H1 (cell line): ENCODE data around the gene TMEM150B. TPM values are rescaled to one million over a fixed set of nuclear protein-coding genes. Genes with fewer than 3 reads are reported as not detected.

ENCODE experiments used
- CTCF ChIA-PET: fragments of 300-600 bp; sonication (Branson Sonifier 250); formaldehyde crosslinking; loops from one replicate; lab custom pipeline; 2021; ENCODE audit not compliant: partially characterized antibody; lab: Charles Lee
- POLR2A ChIA-PET: fragments of 300-600 bp; sonication (Branson Sonifier 250); formaldehyde crosslinking; loops from one replicate; lab custom pipeline; 2021; ENCODE audit warnings: inconsistent platforms; ENCODE audit not compliant: partially characterized antibody; lab: Charles Lee
- DNase-seq, 2 experiments: peaks; one replicate each; pipeline versions ENCODE4 v3.0.0 to v3.0.0-alpha.2; 2010 to 2022; ENCODE audit warnings: low spot score in 2 of 2, low read depth in 1 of 2, mixed read lengths in 1 of 2
- FAIRE-seq: peaks from 2 replicates; lab custom pipeline; 2011; peaks lifted over from hg19 to GRCh38; lab: Jason Lieb, UNC
- H2AFZ ChIP-seq: 2 replicates; pipeline ENCODE4 v1.8.1; 2012; ENCODE audit warnings: low read length, inconsistent platforms
- H2AK5ac ChIP-seq: 2 replicates; pipeline ENCODE4 v1.6.1; 2013; ENCODE audit warnings: low read depth, low read length
- H2BK120ac ChIP-seq: replicated peaks from 2 replicates; pipeline ENCODE3; 2013; ENCODE audit warnings: low read depth, low read length, inconsistent platforms
- H2BK12ac ChIP-seq: 2 replicates; pipeline ENCODE4 v1.6.1; 2013; ENCODE audit warnings: low read depth, low read length
- H2BK15ac ChIP-seq: 2 replicates; pipeline ENCODE4 v1.6.1; 2013; ENCODE audit warnings: low read length
- H2BK20ac ChIP-seq: 2 replicates; pipeline ENCODE4 v1.6.1; 2013; ENCODE audit warnings: low read length
- H2BK5ac ChIP-seq: 2 replicates; pipeline ENCODE4 v1.6.1; 2013; ENCODE audit warnings: low read depth, low read length
- H3K14ac ChIP-seq: 2 replicates; pipeline ENCODE4 v1.6.1; 2013; ENCODE audit warnings: inconsistent platforms; ENCODE audit not compliant: insufficient read length
- H3K18ac ChIP-seq: 2 replicates; pipeline ENCODE4 v1.6.1; 2013; ENCODE audit warnings: low read length; ENCODE audit errors: extremely low read depth
- H3K23ac ChIP-seq: 2 replicates; pipeline ENCODE4 v1.6.1; 2013; ENCODE audit warnings: inconsistent platforms; ENCODE audit not compliant: insufficient read length
- H3K23me2 ChIP-seq: 2 replicates; pipeline ENCODE4 v1.6.1; 2013; ENCODE audit warnings: low read depth, low read length
- H3K27ac ChIP-seq: 2 replicates; pipeline ENCODE4 v1.6.1; 2011; ENCODE audit warnings: low read depth, low read length, inconsistent platforms
- H3K27me3 ChIP-seq, 4 experiments: replicated peaks in 1 of 4; 1 replicate in 1 of 4; 2 replicates in 3 of 4; pipeline versions ENCODE4 v1.6.1 to v1.8.1; 2011 to 2013; ENCODE audit warnings: low read length in 3 of 4, mild to moderate bottlenecking in 3 of 4, inconsistent platforms in 2 of 4, mixed read lengths in 2 of 4, moderate library complexity in 1 of 4; ENCODE audit not compliant: control insufficient read depth in 3 of 4, insufficient read depth in 3 of 4; ENCODE audit errors: extremely low read depth in 1 of 4
- H3K36me3 ChIP-seq, 4 experiments: 2 replicates each; pipeline versions ENCODE4 v1.6.1 to v1.8.1; 2011 to 2013; ENCODE audit warnings: mild to moderate bottlenecking in 4 of 4, low read length in 3 of 4, moderate library complexity in 2 of 4, control low read depth in 1 of 4, inconsistent platforms in 1 of 4; ENCODE audit not compliant: insufficient read depth in 4 of 4, control insufficient read depth in 2 of 4
- H3K4ac ChIP-seq: replicated peaks from 2 replicates; pipeline ENCODE3; 2013; ENCODE audit warnings: low read length, low read depth, mixed read lengths, inconsistent platforms; ENCODE audit not compliant: insufficient read length
- H3K4me1 ChIP-seq, 4 experiments: replicated peaks in 1 of 4; 1 replicate in 1 of 4; 2 replicates in 3 of 4; pipeline versions ENCODE4 v1.6.1 to v1.8.1; 2011 to 2013; ENCODE audit warnings: low read length in 3 of 4, inconsistent platforms in 2 of 4, mixed read lengths in 1 of 4; ENCODE audit not compliant: insufficient read depth in 4 of 4, control insufficient read depth in 3 of 4
- H3K4me2 ChIP-seq, 2 experiments: 2 replicates each; pipeline versions ENCODE4 v1.6.1 to v1.8.1; 2011 to 2013; ENCODE audit warnings: low read depth in 2 of 2, low read length in 2 of 2, control low read depth in 1 of 2, inconsistent platforms in 1 of 2, mild to moderate bottlenecking in 1 of 2; ENCODE audit not compliant: insufficient read depth in 1 of 2
- H3K4me3 ChIP-seq, 4 experiments: fragments of 200-600, 300-600 bp in 1 of 4; sonication (generic), shearing (Covaris generic), sonication (Bioruptor Twin) in 1 of 4; 2 replicates each; pipeline versions ENCODE4 v1.5.1 to v1.8.1; 2011 to 2016; ENCODE audit warnings: low read length in 4 of 4, low read depth in 3 of 4, control low read depth in 2 of 4, inconsistent platforms in 2 of 4, mild to moderate bottlenecking in 2 of 4, mixed read lengths in 1 of 4, moderate library complexity in 1 of 4; ENCODE audit not compliant: insufficient read depth in 2 of 4; ENCODE audit errors: extremely low read depth in 1 of 4
- H3K56ac ChIP-seq: replicated peaks from 2 replicates; pipeline ENCODE3; 2013; ENCODE audit warnings: low read depth, mild to moderate bottlenecking, mixed read lengths, low read length, inconsistent platforms; ENCODE audit not compliant: insufficient read length
- H3K79me1 ChIP-seq: 2 replicates; pipeline ENCODE4 v1.6.1; 2013; ENCODE audit warnings: low read depth, low read length, control low read depth
- H3K79me2 ChIP-seq, 2 experiments: 2 replicates each; pipeline versions ENCODE4 v1.6.1 to v1.8.1; 2012 to 2013; ENCODE audit warnings: low read length in 2 of 2, mild to moderate bottlenecking in 2 of 2, inconsistent platforms in 1 of 2; ENCODE audit not compliant: insufficient read depth in 2 of 2, control insufficient read depth in 1 of 2
- H3K9ac ChIP-seq, 4 experiments: replicated peaks in 1 of 4; 1 replicate in 1 of 4; 2 replicates in 3 of 4; pipeline versions ENCODE4 v1.6.1 to v1.8.1; 2011 to 2013; ENCODE audit warnings: low read depth in 3 of 4, low read length in 3 of 4, control low read depth in 2 of 4, mild to moderate bottlenecking in 2 of 4, moderate library complexity in 2 of 4, inconsistent platforms in 1 of 4; ENCODE audit errors: extremely low read depth in 1 of 4
- H3K9me3 ChIP-seq, 2 experiments: 2 replicates each; pipeline versions ENCODE4 v1.6.1 to v1.8.1; 2012 to 2013; ENCODE audit warnings: mild to moderate bottlenecking in 2 of 2, moderate library complexity in 2 of 2, control low read depth in 1 of 2, inconsistent platforms in 1 of 2, low read depth in 1 of 2, low read length in 1 of 2, mixed read lengths in 1 of 2; ENCODE audit not compliant: insufficient read depth in 2 of 2
- H4K20me1 ChIP-seq, 2 experiments: replicated peaks in 1 of 2; 2 replicates each; pipeline versions ENCODE3 to v1.8.1; 2011 to 2013; ENCODE audit warnings: inconsistent platforms in 2 of 2, low read length in 2 of 2, mild to moderate bottlenecking in 1 of 2; ENCODE audit not compliant: insufficient read depth in 2 of 2, control insufficient read depth in 1 of 2
- H4K5ac ChIP-seq: 2 replicates; pipeline ENCODE4 v1.6.1; 2013; ENCODE audit warnings: low read length, low read depth, mixed read lengths, inconsistent platforms; ENCODE audit not compliant: insufficient read length
- H4K8ac ChIP-seq: 2 replicates; pipeline ENCODE4 v1.8.0; 2013; ENCODE audit warnings: mild to moderate bottlenecking, moderate library complexity, low read length, inconsistent platforms; ENCODE audit not compliant: insufficient read depth; ENCODE audit errors: extremely low read depth
- H4K91ac ChIP-seq: replicated peaks from 2 replicates; pipeline ENCODE3; 2013; ENCODE audit warnings: low read length, mixed read lengths, inconsistent platforms; ENCODE audit not compliant: insufficient read length
- WGBS, 2 experiments: shearing (Covaris generic) in 1 of 2; methylation state at CpG; one replicate each; pipeline versions ENCODE4 v1.1.6 to v1.1.7; 2013 to 2015; ENCODE audit warnings: low lambda C conversion rate in 2 of 2, mixed read lengths in 2 of 2, inconsistent platforms in 1 of 2, low coverage in 1 of 2, missing lambda C conversion rate in 1 of 2; ENCODE audit not compliant: insufficient replicate concordance in 2 of 2, insufficient coverage in 1 of 2, insufficient read length in 1 of 2; ENCODE audit errors: extremely low coverage in 1 of 2, missing lambda C conversion rate in 1 of 2; 5-methylcytosine and 5-hydroxymethylcytosine counted together
- polyA plus RNA-seq, 7 experiments: library from polyadenylated mRNA; depleted of rRNA in 3 of 7; stranded (reverse) in 5 of 7; unstranded in 2 of 7; fragments of >200 nt in 5 of 7; fragments of 200-250 nt in 2 of 7; gene quantifications; 1 replicate in 5 of 7; 2 replicates in 1 of 7; 4 replicates in 1 of 7; pipeline versions ENCODE4 v1.2.1 to v1.2.3, GENCODE V29; 2011 to 2013; ENCODE audit warnings: missing spikeins in 2 of 7, mixed read lengths in 2 of 7
- total RNA-seq: library from RNA; stranded (reverse); fragmentation: NEBNext Ultra II Directional; extraction: Animal tissue kit (Norgen Biotek cat#: 25700); gene quantifications from 2 replicates; pipeline ENCODE4 v1.2.1, GENCODE V29; 2021
- TF ChIP-seq, protein P1 (sequence below): IDR thresholded peaks from 2 replicates; pipeline ENCODE4 v1.6.1; 2011; ENCODE audit warnings: low read depth, mild to moderate bottlenecking, low read length; ENCODE audit not compliant: insufficient read depth

TMEM150B gene
- total and polyA plus RNA-seq, 2 of the 8 experiments (the other 6 are each of a cell fraction or from before 2014, with no cell fraction given) = 0.41 to 0.91 TPM

DNA sequence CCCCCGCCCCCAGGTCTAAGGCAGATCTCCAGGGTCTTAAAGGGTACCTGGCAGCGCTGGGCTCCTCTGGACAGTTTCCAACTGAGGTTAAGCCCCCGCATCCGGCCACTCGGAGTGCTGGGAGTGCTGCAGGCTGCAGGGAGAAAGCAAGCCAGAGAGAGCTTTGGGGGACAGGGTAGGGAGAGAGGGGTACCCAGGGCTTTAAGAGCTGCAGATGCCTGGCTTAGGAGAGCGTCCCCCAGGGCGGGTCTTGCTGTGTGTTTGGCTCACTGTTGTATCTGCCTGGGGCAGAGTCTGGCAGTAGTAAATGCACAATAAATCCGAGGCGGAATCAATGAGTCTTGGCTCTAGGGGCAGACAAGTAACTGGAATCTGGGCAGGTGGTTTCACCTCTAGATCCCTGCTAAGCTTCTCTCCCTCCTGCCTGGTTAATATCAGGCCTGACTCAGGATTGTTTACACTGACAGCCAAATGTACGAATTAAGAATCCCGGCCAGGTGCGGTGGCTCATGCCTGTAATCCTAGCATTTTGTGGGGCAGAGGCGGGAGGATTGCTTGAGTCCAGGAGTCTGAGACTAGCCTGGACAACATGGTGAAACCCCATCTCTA lies 30.2 kb upstream of the TMEM150B start:
- Histone ChIP-seq H3K18ac (peak overlapping the region; percentile 48; the same call in 1 of the 2 replicates), H2BK20ac (0 out of 2 replicates have a peak overlapping the region, but pooled peaks have one; percentile 48), H3K4me3 (no peak overlapping the region), H3K9ac (no peak overlapping the region), H3K27ac (no peak overlapping the region), H3K79me1 (no peaks in the 10 kb centered on the region), H4K5ac (peak overlapping the region; percentile 26), H3K4me2 (peak overlapping the region; percentile 48 to 88; a peak in 3 of 4 replicates), H3K9me3 (no peaks in the 10 kb centered on the region), H3K23ac (no peak overlapping the region), H2BK12ac (0 out of 2 replicates have a peak overlapping the region, but pooled peaks have one; percentile 39), H4K8ac (no peak overlapping the region), H2AFZ (no peak overlapping the region), H3K36me3 (peaks cover 0 to 7% (median 0%) of the 10 kb centered on the region in 4 experiments; a peak in 1 of 8 replicates), H3K14ac (no peak overlapping the region), H2BK15ac (0 out of 2 replicates have a peak overlapping the region, but pooled peaks have one; percentile 46), H3K56ac (no peak overlapping the region), H3K27me3 (peaks cover 17 to 56% (median 46%) of the 10 kb centered on the region in 4 experiments), H4K20me1 (peaks cover 0 to 10% of the 10 kb centered on the region in 2 experiments), H2BK120ac (no peak overlapping the region), H3K23me2 (peaks cover 11% of the 10 kb centered on the region; the same call in 1 of the 2 replicates), H3K79me2 (no peaks in the 10 kb centered on the region), H2BK5ac (no peak overlapping the region), H4K91ac (no peak overlapping the region), H2AK5ac (no peak overlapping the region), H3K4ac (no peak overlapping the region), H3K4me1 (peaks cover 0 to 16% (median 9%) of the 10 kb centered on the region in 4 experiments; a peak in 6 of 7 replicates)
- ChIA-PET CTCF (interaction anchor here (0.9 to 2.0 kb wide), 4 partner anchors 11 to 64 kb away, joined by 5 to 9 read pairs (median 6); partner anchors contain the start of gene TMEM238), POLR2A (interaction anchor here (1.0 to 1.7 kb wide), 7 partner anchors 15 to 52 kb away, joined by 3 to 5 read pairs (median 4); partner anchors contain the start of genes IL11, KMT5C and TMEM238)
- WGBS, 2 experiments = 41% methylated on average over 13 of the region's 13 CpGs; no CpG with 5 or more reads in 1 of the 2 experiments
- FAIRE-seq (no peak), DNase-seq (no peak)
- TF ChIP-seq, protein P1, sequence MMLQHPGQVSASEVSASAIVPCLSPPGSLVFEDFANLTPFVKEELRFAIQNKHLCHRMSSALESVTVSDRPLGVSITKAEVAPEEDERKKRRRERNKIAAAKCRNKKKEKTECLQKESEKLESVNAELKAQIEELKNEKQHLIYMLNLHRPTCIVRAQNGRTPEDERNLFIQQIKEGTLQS = no peak
